Measurements from ENCODE around the gene CDKAL1.

- TF ChIP-seq JUNB (CRISPR knock-in tag; conservative IDR thresholded peaks at IDR 0.05) = no peak
- no peak for TF ChIP-seq ZNF239 (CRISPR knock-in tag; IDR thresholded peaks at IDR 0.05)
- no peak for TF ChIP-seq ZNF263 (CRISPR knock-in tag; IDR thresholded peaks at IDR 0.05; ENCODE audit: borderline replicate concordance)
- TF ChIP-seq ZNF121 (CRISPR knock-in tag; conservative IDR thresholded peaks at IDR 0.05) = no peak
- no peak for TF ChIP-seq FOXK2 (conservative IDR thresholded peaks at IDR 0.05 in 1 of 2, IDR thresholded peaks at IDR 0.05 in 1 of 2; ENCODE audit: low read depth in 2 of 2)
- TF ChIP-seq, protein P1, sequence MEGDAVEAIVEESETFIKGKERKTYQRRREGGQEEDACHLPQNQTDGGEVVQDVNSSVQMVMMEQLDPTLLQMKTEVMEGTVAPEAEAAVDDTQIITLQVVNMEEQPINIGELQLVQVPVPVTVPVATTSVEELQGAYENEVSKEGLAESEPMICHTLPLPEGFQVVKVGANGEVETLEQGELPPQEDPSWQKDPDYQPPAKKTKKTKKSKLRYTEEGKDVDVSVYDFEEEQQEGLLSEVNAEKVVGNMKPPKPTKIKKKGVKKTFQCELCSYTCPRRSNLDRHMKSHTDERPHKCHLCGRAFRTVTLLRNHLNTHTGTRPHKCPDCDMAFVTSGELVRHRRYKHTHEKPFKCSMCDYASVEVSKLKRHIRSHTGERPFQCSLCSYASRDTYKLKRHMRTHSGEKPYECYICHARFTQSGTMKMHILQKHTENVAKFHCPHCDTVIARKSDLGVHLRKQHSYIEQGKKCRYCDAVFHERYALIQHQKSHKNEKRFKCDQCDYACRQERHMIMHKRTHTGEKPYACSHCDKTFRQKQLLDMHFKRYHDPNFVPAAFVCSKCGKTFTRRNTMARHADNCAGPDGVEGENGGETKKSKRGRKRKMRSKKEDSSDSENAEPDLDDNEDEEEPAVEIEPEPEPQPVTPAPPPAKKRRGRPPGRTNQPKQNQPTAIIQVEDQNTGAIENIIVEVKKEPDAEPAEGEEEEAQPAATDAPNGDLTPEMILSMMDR (IDR thresholded peaks at IDR 0.05 in 2 of 3, conservative IDR thresholded peaks at IDR 0.05 in 1 of 3; ENCODE audit: insufficient read depth in 2 of 3, low read depth in 1 of 3, low read length in 3 of 3) = no peak
- TF ChIP-seq AFF4 (CRISPR knock-in tag; IDR thresholded peaks at IDR 0.05) = no peak
These were observed 551.0 kb downstream of the CDKAL1 start for GRCh38 chr6:21085211-21085610.

Data from K562 (cell line).